HFF-Myc (cell line): Measurements from ENCODE around the gene SLC2A4RG.

Source experiments
- DNase-seq: peaks from one replicate; pipeline ENCODE4 v3.0.0-alpha.2; 2011; ENCODE audit warnings: low read depth; ENCODE audit errors: extremely low read depth
- H3K4me3 ChIP-seq: replicated peaks from 2 replicates; pipeline ENCODE4 v1.5.1; 2011; ENCODE audit warnings: low read depth, mild to moderate bottlenecking, control low read depth, low read length
- CTCF ChIP-seq: IDR thresholded peaks from 2 replicates; pipeline ENCODE4 v1.5.1; 2012; ENCODE audit warnings: mild to moderate bottlenecking, low read depth, low read length, control low read depth; ENCODE audit errors: missing control alignments

SLC2A4RG gene

GRCh38 chr20:63783970-63784369, 44.4 kb downstream of the SLC2A4RG start:
- no peak for DNase-seq
- H3K4me3 ChIP-seq: no peak overlapping the region
- TF ChIP-seq CTCF: no peak

- no peak for TF ChIP-seq CTCF
- no peak for DNase-seq
- H3K4me3 ChIP-seq: no peak overlapping the region
These were observed 46.1 kb downstream of the SLC2A4RG start for GRCh38 chr20:63785691-63786131.

- no peak for TF ChIP-seq CTCF
- no peak overlapping the region for H3K4me3 ChIP-seq
- no peak for DNase-seq
These were observed 47.7 kb downstream of the SLC2A4RG start for GRCh38 chr20:63787302-63787701.

GRCh38 chr20:63787749-63788148, 48.2 kb downstream of the SLC2A4RG start:
- no peak overlapping the region for H3K4me3 ChIP-seq
- no peak for TF ChIP-seq CTCF
- no peak for DNase-seq

GRCh38 chr20:63789836-63790571, 50.4 kb downstream of the SLC2A4RG start:
- no peak for DNase-seq
- no peak overlapping the region for H3K4me3 ChIP-seq
- no peak for TF ChIP-seq CTCF

GRCh38 chr20:63790572-63791168, 51.1 kb downstream of the SLC2A4RG start:
- DNase-seq: no peak
- TF ChIP-seq CTCF: no peak
- no peak overlapping the region for H3K4me3 ChIP-seq
